Natural killer cell treated with Interleukin-12 subunit alpha and Interleukin-12 subunit beta and Interleukin-15 and Interleukin-18, amount 100 ng/mL, for 72 hours (primary cell): Measurements from ENCODE around the gene RAI14. TPM values are rescaled to one million over a fixed set of nuclear protein-coding genes. Genes with fewer than 3 reads are reported as not detected.

Source experiments
- ATAC-seq, 2 donors: fragments of 150-1000 bp; cut with Tn5 transposase in 1 of 2; sonication (Bioruptor Pico), chemical (Tn5 transposase) in 1 of 2; 2 replicates each; pipeline ENCODE4 v1.10.0; 2021
- DNase-seq: peaks from one replicate; pipeline ENCODE4 v3.0.0; 2022; ENCODE audit warnings: low spot score
- H3K27ac Mint-ChIP-seq, 2 donors: 1 replicate in 1 of 2; 2 replicates in 1 of 2; pipeline ENCODE4 v1.8.0; 2022; ENCODE audit warnings: mixed read lengths in 2 of 2, mild to moderate bottlenecking in 1 of 2, moderate library complexity in 1 of 2
- H3K27me3 Mint-ChIP-seq, 2 donors: 1 replicate in 1 of 2; 2 replicates in 1 of 2; pipeline ENCODE4 v1.8.0; 2022; ENCODE audit warnings: mixed read lengths in 2 of 2
- H3K36me3 Mint-ChIP-seq: one replicate; pipeline ENCODE4 v1.8.0; 2022; ENCODE audit warnings: mixed read lengths
- H3K4me1 Mint-ChIP-seq, 2 donors: 1 replicate in 1 of 2; 2 replicates in 1 of 2; pipeline ENCODE4 v1.8.0; 2022; ENCODE audit warnings: low read depth in 2 of 2, mixed read lengths in 2 of 2, mild to moderate bottlenecking in 1 of 2
- H3K4me3 Mint-ChIP-seq: one replicate; pipeline ENCODE4 v1.8.0; 2022; ENCODE audit warnings: mixed read lengths
- H3K9me3 Mint-ChIP-seq: 2 replicates; pipeline ENCODE4 v1.8.0; 2022; ENCODE audit warnings: mixed read lengths
- total RNA-seq, 2 donors: library from RNA; stranded (reverse); gene quantifications; one replicate each; pipeline ENCODE4 v1.2.3, GENCODE V29; 2022

RAI14 gene
- total RNA-seq, 2 donors from 2014 or later: 0.93 to 1.1 TPM

- H3K27me3 Mint-ChIP-seq: peaks cover 0 to 10% of the 10 kb centered on the region in 2 donors
- H3K4me1 Mint-ChIP-seq: no peaks in the 10 kb centered on the region
- no peaks in the 10 kb centered on the region for H3K9me3 Mint-ChIP-seq
- ATAC-seq (no peak), DNase-seq (no peak)
- H3K36me3 Mint-ChIP-seq: no peaks in the 10 kb centered on the region
- H3K27ac Mint-ChIP-seq: no peak overlapping the region
- no peak overlapping the region for H3K4me3 Mint-ChIP-seq
Measured at GRCh38 chr5:34625246-34625645, 30.9 kb upstream of the RAI14 start.

- Mint-ChIP-seq H3K36me3 (no peaks in the 10 kb centered on the region), H3K27ac (no peak overlapping the region), H3K4me3 (no peak overlapping the region), H3K27me3 (peaks cover 0 to 15% of the 10 kb centered on the region in 2 donors), H3K9me3 (no peaks in the 10 kb centered on the region), H3K4me1 (no peaks in the 10 kb centered on the region)
- ATAC-seq: no peak
- DNase-seq: no peak
Measured at GRCh38 chr5:34626036-34626435, 30.1 kb upstream of the RAI14 start.

- no peak overlapping the region for H3K4me3 Mint-ChIP-seq
- no peak for DNase-seq
- H3K36me3 Mint-ChIP-seq: no peaks in the 10 kb centered on the region
- peaks cover 0 to 15% of the 10 kb centered on the region in 2 donors for H3K27me3 Mint-ChIP-seq
- no peak for ATAC-seq
- no peaks in the 10 kb centered on the region for H3K9me3 Mint-ChIP-seq
- no peak overlapping the region for H3K27ac Mint-ChIP-seq
- H3K4me1 Mint-ChIP-seq: no peaks in the 10 kb centered on the region
Measured at GRCh38 chr5:34626751-34627150, 29.4 kb upstream of the RAI14 start.

DNA sequence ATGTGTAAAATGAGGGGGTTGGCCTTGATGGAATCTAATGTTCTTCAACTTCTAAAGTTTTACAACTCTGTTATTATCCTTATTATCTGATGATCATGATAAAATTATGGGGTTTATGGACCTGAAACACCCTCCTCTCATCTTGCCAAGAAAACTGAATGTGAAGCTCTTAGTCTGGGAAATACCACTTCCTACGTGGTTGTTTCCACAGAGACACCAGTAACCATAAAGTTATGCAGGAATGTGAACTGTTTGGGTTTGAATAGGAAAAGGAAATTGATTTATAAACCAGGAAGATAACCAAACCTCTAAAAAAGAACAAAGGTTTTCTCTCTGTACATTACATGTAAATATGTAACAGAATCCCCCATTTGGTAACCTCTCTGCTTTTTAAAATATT lies 28.3 kb upstream of the RAI14 start:
- Mint-ChIP-seq H3K4me3 (no peak overlapping the region), H3K9me3 (no peaks in the 10 kb centered on the region), H3K27ac (no peak overlapping the region), H3K36me3 (no peaks in the 10 kb centered on the region), H3K27me3 (peaks cover 0 to 11% of the 10 kb centered on the region in 2 donors), H3K4me1 (no peaks in the 10 kb centered on the region)
- DNase-seq (no peak), ATAC-seq (no peak)

- Mint-ChIP-seq H3K4me1 (no peaks in the 10 kb centered on the region), H3K9me3 (no peaks in the 10 kb centered on the region), H3K4me3 (no peak overlapping the region), H3K27me3 (peaks cover 0 to 14% of the 10 kb centered on the region in 2 donors), H3K36me3 (no peaks in the 10 kb centered on the region), H3K27ac (no peak overlapping the region)
- ATAC-seq (no peak), DNase-seq (no peak)
Measured at GRCh38 chr5:34628373-34628772, 27.8 kb upstream of the RAI14 start.

GRCh38 chr5:34630596-34630995 lies 25.5 kb upstream of the RAI14 start:
- Mint-ChIP-seq H3K36me3 (no peaks in the 10 kb centered on the region), H3K27me3 (peaks cover 0 to 14% of the 10 kb centered on the region in 2 donors), H3K4me3 (no peak overlapping the region), H3K27ac (no peak overlapping the region), H3K4me1 (no peaks in the 10 kb centered on the region), H3K9me3 (no peaks in the 10 kb centered on the region)
- DNase-seq: no peak
- no peak for ATAC-seq

GRCh38 chr5:34632807-34633422 lies 23.2 kb upstream of the RAI14 start:
- ATAC-seq: no peak
- no peak overlapping the region for H3K4me3 Mint-ChIP-seq
- H3K9me3 Mint-ChIP-seq: no peaks in the 10 kb centered on the region
- no peaks in the 10 kb centered on the region for H3K4me1 Mint-ChIP-seq
- H3K36me3 Mint-ChIP-seq: no peaks in the 10 kb centered on the region
- H3K27ac Mint-ChIP-seq: no peak overlapping the region
- peaks cover 6 to 16% of the 10 kb centered on the region in 2 donors for H3K27me3 Mint-ChIP-seq
- no peak for DNase-seq

- no peak for ATAC-seq
- Mint-ChIP-seq H3K27me3 (peaks cover 15 to 37% of the 10 kb centered on the region in 2 donors), H3K27ac (no peak overlapping the region), H3K4me1 (no peaks in the 10 kb centered on the region), H3K4me3 (no peak overlapping the region), H3K36me3 (no peaks in the 10 kb centered on the region), H3K9me3 (no peaks in the 10 kb centered on the region)
- no peak for DNase-seq
Measured at GRCh38 chr5:34639852-34640626, 16.1 kb upstream of the RAI14 start.

GRCh38 chr5:34648039-34648839 lies 7.9 kb upstream of the RAI14 start:
- H3K4me3 Mint-ChIP-seq: no peak overlapping the region
- no peaks in the 10 kb centered on the region for H3K9me3 Mint-ChIP-seq
- H3K4me1 Mint-ChIP-seq: no peaks in the 10 kb centered on the region
- DNase-seq (no peak), ATAC-seq (no peak)
- H3K36me3 Mint-ChIP-seq: no peaks in the 10 kb centered on the region
- H3K27ac Mint-ChIP-seq: no peak overlapping the region
- peaks cover 16 to 44% of the 10 kb centered on the region in 2 donors for H3K27me3 Mint-ChIP-seq

- DNase-seq: no peak
- ATAC-seq: no peak
- no peaks in the 10 kb centered on the region for H3K36me3 Mint-ChIP-seq
- H3K9me3 Mint-ChIP-seq: no peaks in the 10 kb centered on the region
- no peaks in the 10 kb centered on the region for H3K4me1 Mint-ChIP-seq
- H3K4me3 Mint-ChIP-seq: no peak overlapping the region
- H3K27ac Mint-ChIP-seq: no peak overlapping the region
- peaks cover 14 to 44% of the 10 kb centered on the region in 2 donors for H3K27me3 Mint-ChIP-seq
Measured at GRCh38 chr5:34648840-34649158, 7.3 kb upstream of the RAI14 start.

- no peak for ATAC-seq
Measured at GRCh38 chr5:34651791-34652190, 4.3 kb upstream of the RAI14 start.

GRCh38 chr5:34652466-34652865 lies 3.7 kb upstream of the RAI14 start:
- Mint-ChIP-seq H3K4me1 (peaks cover 9 to 12% of the 10 kb centered on the region in 2 donors), H3K27ac (no peak overlapping the region), H3K36me3 (no peaks in the 10 kb centered on the region), H3K9me3 (no peaks in the 10 kb centered on the region), H3K27me3 (peaks cover 17 to 48% of the 10 kb centered on the region in 2 donors), H3K4me3 (no peak overlapping the region)
- ATAC-seq (no peak), DNase-seq (no peak)

More at GRCh38 chr5:34651791-34652190, 4.3 kb upstream of the RAI14 start:
- H3K27me3 Mint-ChIP-seq: peaks cover 18 to 47% of the 10 kb centered on the region in 2 donors
- peaks cover 9 to 11% of the 10 kb centered on the region in 2 donors for H3K4me1 Mint-ChIP-seq
- no peaks in the 10 kb centered on the region for H3K9me3 Mint-ChIP-seq
- no peaks in the 10 kb centered on the region for H3K36me3 Mint-ChIP-seq
- no peak overlapping the region for H3K27ac Mint-ChIP-seq
- H3K4me3 Mint-ChIP-seq: no peak overlapping the region
- no peak for DNase-seq

GRCh38 chr5:34652914-34653313 lies 3.2 kb upstream of the RAI14 start:
- no peak overlapping the region for H3K27ac Mint-ChIP-seq
- no peaks in the 10 kb centered on the region for H3K36me3 Mint-ChIP-seq
- DNase-seq: no peak
- H3K4me3 Mint-ChIP-seq: no peak overlapping the region
- no peaks in the 10 kb centered on the region for H3K9me3 Mint-ChIP-seq
- H3K4me1 Mint-ChIP-seq: peaks cover 14 to 16% of the 10 kb centered on the region in 2 donors
- ATAC-seq: no peak
- H3K27me3 Mint-ChIP-seq: peaks cover 21 to 52% of the 10 kb centered on the region in 2 donors

DNA sequence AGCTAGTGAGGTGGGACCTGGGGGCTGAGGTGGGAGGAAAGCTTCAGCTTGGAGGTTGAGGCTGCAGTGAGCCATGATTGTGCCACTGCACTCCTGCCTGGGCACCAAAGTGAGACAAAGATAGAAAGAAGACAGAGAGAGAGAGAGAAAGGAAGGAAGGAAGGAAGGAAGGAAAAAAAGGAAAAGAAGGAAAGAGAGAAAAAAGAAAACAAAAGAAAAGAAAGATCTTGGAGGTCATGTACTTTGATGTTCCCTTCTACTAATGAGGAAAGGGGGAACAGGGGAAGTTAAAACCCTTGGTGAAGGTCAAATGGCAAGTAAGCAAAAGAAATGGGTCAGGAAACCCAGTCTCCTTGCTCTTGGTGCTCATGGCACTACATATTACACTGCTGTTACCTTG lies 2.4 kb upstream of the RAI14 start:
- DNase-seq: no peak
- H3K27me3 Mint-ChIP-seq: peaks cover 21 to 51% of the 10 kb centered on the region in 2 donors
- H3K4me3 Mint-ChIP-seq: no peak overlapping the region
- no peak overlapping the region for H3K27ac Mint-ChIP-seq
- peaks cover 16 to 18% of the 10 kb centered on the region in 2 donors for H3K4me1 Mint-ChIP-seq
- no peaks in the 10 kb centered on the region for H3K9me3 Mint-ChIP-seq
- H3K36me3 Mint-ChIP-seq: no peaks in the 10 kb centered on the region
- no peak for ATAC-seq
